Cardiac muscle cell (in vitro differentiated cells and primary cell): ENCODE measurements around the gene AFAP1L1. TPM values are rescaled to one million over a fixed set of nuclear protein-coding genes. Genes with fewer than 3 reads are reported as not detected.
A peak's percentile ranks its signal among the peaks of the same experiment; 100 is the strongest.

Source experiments
- DNase-seq, 2 donors: peaks; one replicate each; pipeline versions ENCODE4 v3.0.0 to v3.0.0-alpha.2; 2010 to 2017; ENCODE audit warnings: low read depth in 1 of 2, low spot score in 1 of 2
- H3K27ac ChIP-seq: fragments of 200-600 bp; sonication (generic); 2 replicates; pipeline ENCODE4 v1.5.1; 2016
- H3K27me3 ChIP-seq: fragments of 200-600 bp; sonication (generic); 2 replicates; pipeline ENCODE4 v1.6.0; 2016; ENCODE audit warnings: control low read depth
- H3K36me3 ChIP-seq: fragments of 200-600 bp; sonication (generic); 2 replicates; pipeline ENCODE4 v1.5.1; 2016; ENCODE audit warnings: control low read depth
- H3K4me1 ChIP-seq: fragments of 200-600 bp; sonication (generic); 2 replicates; pipeline ENCODE4 v1.8.1; 2017; ENCODE audit warnings: low read depth, mild to moderate bottlenecking, mixed run types
- H3K4me3 ChIP-seq: fragments of 200-600 bp; sonication (generic); 2 replicates; pipeline ENCODE4 v1.5.1; 2016; ENCODE audit warnings: mild to moderate bottlenecking
- H3K9me3 ChIP-seq: fragments of 200-600 bp; sonication (generic); 2 replicates; pipeline ENCODE4 v1.5.1; 2017; ENCODE audit warnings: low read depth, mild to moderate bottlenecking, control low read depth
- CTCF ChIP-seq: IDR thresholded peaks from 2 replicates; pipeline ENCODE4 v1.5.1; 2012; ENCODE audit warnings: low read depth, mild to moderate bottlenecking, low read length
- polyA plus RNA-seq: library from polyadenylated mRNA; unstranded; fragments of >200 nt; fragmentation: Nextera tagmentation; extraction: Ambion mirVana; gene quantifications from 2 replicates; pipeline ENCODE4 v1.2.1, GENCODE V29; 2016
- total RNA-seq: library from RNA; depleted of rRNA; stranded (reverse); fragments of >200 nt; gene quantifications from 2 replicates; pipeline ENCODE4 v1.2.3, GENCODE V29; 2016

The AFAP1L1 gene
- total and polyA plus RNA-seq, 2 experiments from 2014 or later: 24.0 to 39.3 TPM

- Histone ChIP-seq H3K36me3 (no peaks in the 10 kb centered on the region), H3K4me1 (peaks cover 22% of the 10 kb centered on the region), H3K9me3 (no peaks in the 10 kb centered on the region), H3K27ac (no peak overlapping the region), H3K27me3 (no peaks in the 10 kb centered on the region), H3K4me3 (no peak overlapping the region)
- no peak for TF ChIP-seq CTCF
- DNase-seq: no peak
Measured at GRCh38 chr5:149376711-149377447, 105.2 kb downstream of the AFAP1L1 start.

GRCh38 chr5:149378241-149378820, 106.7 kb downstream of the AFAP1L1 start:
- no peak for DNase-seq
- Histone ChIP-seq H3K4me1 (peaks cover 24% of the 10 kb centered on the region), H3K4me3 (no peak overlapping the region), H3K27me3 (no peaks in the 10 kb centered on the region), H3K27ac (peak overlapping the region; percentile 55), H3K9me3 (no peaks in the 10 kb centered on the region), H3K36me3 (no peaks in the 10 kb centered on the region)
- no peak for TF ChIP-seq CTCF

- H3K36me3 ChIP-seq: no peaks in the 10 kb centered on the region
- peak within 1 kb of the TSS; percentile 99 for H3K27ac ChIP-seq
- DNase-seq: no peak
- peaks cover 34% of the 10 kb centered on the region for H3K4me1 ChIP-seq
- H3K27me3 ChIP-seq: no peaks in the 10 kb centered on the region
- TF ChIP-seq CTCF: no peak
- no peaks in the 10 kb centered on the region for H3K9me3 ChIP-seq
- no peak within 1 kb of the TSS for H3K4me3 ChIP-seq
Measured at GRCh38 chr5:149379177-149379761, 107.6 kb downstream of the AFAP1L1 start, which contains the start of gene IL17B. IL17B (minus strand) TSS chr5:149379292; CDS start chr5:149379225, 67 bp downstream.

- no peaks in the 10 kb centered on the region for H3K36me3 ChIP-seq
- TF ChIP-seq CTCF: no peak
- peaks cover 37% of the 10 kb centered on the region for H3K4me1 ChIP-seq
- H3K27me3 ChIP-seq: no peaks in the 10 kb centered on the region
- DNase-seq: no peak
- no peaks in the 10 kb centered on the region for H3K9me3 ChIP-seq
- no peak overlapping the region for H3K4me3 ChIP-seq
- H3K27ac ChIP-seq: peak overlapping the region; percentile 99
Measured at GRCh38 chr5:149379818-149380374, 108.2 kb downstream of the AFAP1L1 start.

- no peak overlapping the region for H3K4me3 ChIP-seq
- peak overlapping the region; percentile 99 for H3K27ac ChIP-seq
- H3K36me3 ChIP-seq: no peaks in the 10 kb centered on the region
- DNase-seq: peak in 1 of 2 donors; percentile 90
- H3K9me3 ChIP-seq: no peaks in the 10 kb centered on the region
- TF ChIP-seq CTCF: no peak
- H3K4me1 ChIP-seq: peaks cover 41% of the 10 kb centered on the region
- H3K27me3 ChIP-seq: no peaks in the 10 kb centered on the region
Measured at GRCh38 chr5:149380466-149381121, 108.9 kb downstream of the AFAP1L1 start.
